HG03575 (cell line): ENCODE results near the gene DDAH1.

Experiments used
- ATAC-seq: cut with Tn5 transposase; IDR thresholded peaks from one replicate; pipeline ENCODE4 v1.9.1; 2021; ENCODE audit not compliant: unreplicated experiment, insufficient number of reproducible peaks, low FRiP score; ENCODE audit errors: extremely low read depth

Gene DDAH1

GRCh38 chr1:85273397-85273796 is 191.6 kb downstream of the DDAH1 start:
- no peak for ATAC-seq

GRCh38 chr1:85268801-85269585 is 196.0 kb downstream of the DDAH1 start:
- no peak for ATAC-seq
